ENCODE measurements around the gene METTL23.
"Not testable (repeated sequence)": the region's sequence is repeated elsewhere in the genome, so short reads cannot be mapped to it uniquely, and the experiment has no call there.

DNA sequence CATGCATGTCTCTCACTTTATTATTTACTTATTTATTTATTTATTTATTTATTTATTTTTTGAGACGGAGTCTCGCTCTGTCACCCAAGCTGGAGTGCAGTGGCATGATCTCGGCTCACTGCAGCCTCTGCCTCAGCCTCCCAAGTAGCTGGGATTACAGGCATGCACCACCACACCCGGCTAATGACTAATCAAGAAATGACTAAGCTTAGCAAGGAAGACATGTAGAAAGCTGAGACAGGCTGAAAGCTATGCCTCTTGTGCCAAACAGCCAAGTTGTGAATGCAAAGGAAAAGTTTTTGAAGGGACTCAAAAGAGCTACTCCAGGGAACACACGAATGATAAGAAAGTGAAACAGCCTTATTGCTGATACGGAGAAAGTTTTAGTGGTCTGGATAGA lies 19.1 kb downstream of the METTL23 start:
- TF ChIP-seq, protein P1, sequence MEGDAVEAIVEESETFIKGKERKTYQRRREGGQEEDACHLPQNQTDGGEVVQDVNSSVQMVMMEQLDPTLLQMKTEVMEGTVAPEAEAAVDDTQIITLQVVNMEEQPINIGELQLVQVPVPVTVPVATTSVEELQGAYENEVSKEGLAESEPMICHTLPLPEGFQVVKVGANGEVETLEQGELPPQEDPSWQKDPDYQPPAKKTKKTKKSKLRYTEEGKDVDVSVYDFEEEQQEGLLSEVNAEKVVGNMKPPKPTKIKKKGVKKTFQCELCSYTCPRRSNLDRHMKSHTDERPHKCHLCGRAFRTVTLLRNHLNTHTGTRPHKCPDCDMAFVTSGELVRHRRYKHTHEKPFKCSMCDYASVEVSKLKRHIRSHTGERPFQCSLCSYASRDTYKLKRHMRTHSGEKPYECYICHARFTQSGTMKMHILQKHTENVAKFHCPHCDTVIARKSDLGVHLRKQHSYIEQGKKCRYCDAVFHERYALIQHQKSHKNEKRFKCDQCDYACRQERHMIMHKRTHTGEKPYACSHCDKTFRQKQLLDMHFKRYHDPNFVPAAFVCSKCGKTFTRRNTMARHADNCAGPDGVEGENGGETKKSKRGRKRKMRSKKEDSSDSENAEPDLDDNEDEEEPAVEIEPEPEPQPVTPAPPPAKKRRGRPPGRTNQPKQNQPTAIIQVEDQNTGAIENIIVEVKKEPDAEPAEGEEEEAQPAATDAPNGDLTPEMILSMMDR (IDR thresholded peaks at IDR 0.05): not testable (repeated sequence)
- not testable (repeated sequence) for TF ChIP-seq POLR2A (IDR thresholded peaks at IDR 0.05)

Measured in transverse colon (tissue), 3 donors.